Naive thymus-derived CD8-positive, alpha-beta T cell (primary cell): ENCODE results near the gene CLIP4. TPM values are rescaled to one million over a fixed set of nuclear protein-coding genes. Genes with fewer than 3 reads are reported as not detected.
A peak's percentile ranks its signal among the peaks of the same experiment; 100 is the strongest.

Experiments
- ATAC-seq, 2 donors: fragments of 150-1000 bp; cut with Tn5 transposase in 1 of 2; sonication (Bioruptor Pico), chemical (Tn5 transposase) in 1 of 2; 1 replicate in 1 of 2; 2 replicates in 1 of 2; pipeline ENCODE4 v1.10.0; 2021; ENCODE audit warnings: mild to moderate bottlenecking in 2 of 2, moderate library complexity in 2 of 2
- POLR2A ChIA-PET: fragments of 350-600 bp; sonication (Branson Sonifier 250); formaldehyde crosslinking; loops from one replicate; lab custom pipeline; 2021; ENCODE audit warnings: antibody characterized with exemption; lab: Charles Lee
- DNase-seq, 10 donors: peaks; one replicate each; pipeline versions ENCODE4 v3.0.0 to v3.0.0-alpha.2; 2020 to 2022
- H3K27ac Mint-ChIP-seq, 10 donors: one replicate each; pipeline ENCODE4 v1.8.0; 2020 to 2022; ENCODE audit warnings: mild to moderate bottlenecking in 10 of 10, mixed read lengths in 10 of 10, moderate library complexity in 4 of 10, inconsistent platforms in 1 of 10
- H3K27me3 Mint-ChIP-seq, 5 donors: one replicate each; pipeline ENCODE4 v1.8.0; 2021 to 2022; ENCODE audit warnings: mixed read lengths in 5 of 5
- H3K36me3 Mint-ChIP-seq, 3 donors: one replicate each; pipeline ENCODE4 v1.8.0; 2020 to 2022; ENCODE audit warnings: mixed read lengths in 3 of 3, mild to moderate bottlenecking in 2 of 3, inconsistent platforms in 1 of 3
- H3K4me1 Mint-ChIP-seq, 4 donors: one replicate each; pipeline ENCODE4 v1.8.0; 2021 to 2022; ENCODE audit warnings: mixed read lengths in 4 of 4
- H3K4me3 Mint-ChIP-seq, 10 donors: one replicate each; pipeline ENCODE4 v1.8.0; 2020 to 2022; ENCODE audit warnings: mild to moderate bottlenecking in 10 of 10, mixed read lengths in 10 of 10, moderate library complexity in 6 of 10, inconsistent platforms in 1 of 10
- H3K9me3 Mint-ChIP-seq, 9 donors: one replicate each; pipeline ENCODE4 v1.8.0; 2020 to 2022; ENCODE audit warnings: mixed read lengths in 9 of 9, mild to moderate bottlenecking in 3 of 9, inconsistent platforms in 1 of 9, moderate library complexity in 1 of 9
- polyA plus RNA-seq, 3 donors: library from polyadenylated mRNA; unstranded; fragments of 300-500 nt; fragmentation: Illumina TruSeq; gene quantifications; one replicate each; pipeline ENCODE4 v1.2.3, GENCODE V29; 2021
- total RNA-seq, 8 experiments: library from RNA in 2 of 8; stranded (reverse) in 2 of 8; gene quantifications; one replicate each; pipeline ENCODE4 v1.2.3 and lab custom pipeline; 2021 to 2026

The CLIP4 gene
- total and polyA plus RNA-seq, 5 experiments from 2014 or later: 18.7 to 59.0 (median 20.6) TPM

- POLR2A ChIA-PET: no interaction called here
- DNase-seq (peak in 1 of 10 donors; percentile 5), ATAC-seq (no peak)
- H3K27ac Mint-ChIP-seq: no peak overlapping the region
- H3K27me3 Mint-ChIP-seq: peaks cover 0 to 13% (median 2%) of the 10 kb centered on the region in 5 donors
- H3K9me3 Mint-ChIP-seq: no peaks in the 10 kb centered on the region
- peak overlapping the region in 1 of 10 donors; percentile 31 for H3K4me3 Mint-ChIP-seq
- no peaks in the 10 kb centered on the region for H3K36me3 Mint-ChIP-seq
- peaks cover 0 to 1% (median 0%) of the 10 kb centered on the region in 4 donors for H3K4me1 Mint-ChIP-seq
Observed at GRCh38 chr2:29220506-29221270, 105.5 kb downstream of the CLIP4 start.

DNA sequence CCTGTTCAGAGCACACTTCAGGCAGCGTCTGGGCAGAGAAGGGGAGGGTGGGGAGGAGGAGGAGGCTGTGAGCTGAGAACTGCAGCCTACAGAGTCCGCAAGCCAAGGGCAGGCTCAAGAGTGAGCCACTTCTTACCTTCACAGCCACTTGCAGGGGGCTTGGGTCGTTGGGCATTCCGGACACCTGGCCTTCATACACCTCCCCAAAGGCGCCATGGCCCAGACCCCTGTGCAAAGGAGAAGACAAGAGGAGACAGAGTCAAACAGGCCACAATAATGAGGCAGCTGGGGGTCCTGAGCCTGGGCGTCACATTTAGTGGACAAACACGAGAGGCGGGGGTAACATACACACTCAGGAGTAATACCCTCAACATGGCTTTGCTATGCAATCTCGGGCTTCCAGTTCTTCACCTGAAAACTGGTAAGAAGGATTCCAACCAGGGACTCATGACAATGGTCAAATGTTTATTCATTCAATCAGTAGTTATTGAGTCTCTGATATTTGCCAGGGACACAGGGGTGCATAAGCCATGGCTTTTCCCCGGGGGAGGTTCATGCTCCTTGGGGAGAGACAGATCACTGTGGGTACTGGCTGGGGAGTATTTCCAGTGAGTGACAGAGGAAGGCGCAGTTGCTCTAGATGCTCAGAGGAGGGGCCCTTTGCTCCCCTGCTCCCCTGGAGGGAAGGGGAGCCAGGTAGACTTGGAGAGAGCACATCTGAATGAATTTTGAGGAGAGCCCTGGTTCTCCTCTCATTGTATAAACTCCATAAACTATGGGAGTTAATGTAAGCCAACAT lies 107.4 kb downstream of the CLIP4 start:
- no peak overlapping the region for H3K27ac Mint-ChIP-seq
- H3K4me1 Mint-ChIP-seq: peaks cover 0 to 1% (median 0%) of the 10 kb centered on the region in 4 donors
- no peaks in the 10 kb centered on the region for H3K9me3 Mint-ChIP-seq
- no peaks in the 10 kb centered on the region for H3K36me3 Mint-ChIP-seq
- H3K27me3 Mint-ChIP-seq: peaks cover 3 to 31% (median 8%) of the 10 kb centered on the region in 5 donors
- no peak for ATAC-seq
- POLR2A ChIA-PET: no interaction called here
- H3K4me3 Mint-ChIP-seq: no peak overlapping the region
- no peak for DNase-seq

- POLR2A ChIA-PET: no interaction called here
- no peaks in the 10 kb centered on the region for H3K36me3 Mint-ChIP-seq
- H3K27me3 Mint-ChIP-seq: peaks cover 3 to 38% (median 8%) of the 10 kb centered on the region in 5 donors
- H3K4me3 Mint-ChIP-seq: no peak overlapping the region
- H3K4me1 Mint-ChIP-seq: peaks cover 0 to 1% (median 0%) of the 10 kb centered on the region in 4 donors
- DNase-seq: no peak
- H3K9me3 Mint-ChIP-seq: no peaks in the 10 kb centered on the region
- no peak overlapping the region for H3K27ac Mint-ChIP-seq
- ATAC-seq: no peak
Observed at GRCh38 chr2:29223257-29223656, 108.0 kb downstream of the CLIP4 start.

DNA sequence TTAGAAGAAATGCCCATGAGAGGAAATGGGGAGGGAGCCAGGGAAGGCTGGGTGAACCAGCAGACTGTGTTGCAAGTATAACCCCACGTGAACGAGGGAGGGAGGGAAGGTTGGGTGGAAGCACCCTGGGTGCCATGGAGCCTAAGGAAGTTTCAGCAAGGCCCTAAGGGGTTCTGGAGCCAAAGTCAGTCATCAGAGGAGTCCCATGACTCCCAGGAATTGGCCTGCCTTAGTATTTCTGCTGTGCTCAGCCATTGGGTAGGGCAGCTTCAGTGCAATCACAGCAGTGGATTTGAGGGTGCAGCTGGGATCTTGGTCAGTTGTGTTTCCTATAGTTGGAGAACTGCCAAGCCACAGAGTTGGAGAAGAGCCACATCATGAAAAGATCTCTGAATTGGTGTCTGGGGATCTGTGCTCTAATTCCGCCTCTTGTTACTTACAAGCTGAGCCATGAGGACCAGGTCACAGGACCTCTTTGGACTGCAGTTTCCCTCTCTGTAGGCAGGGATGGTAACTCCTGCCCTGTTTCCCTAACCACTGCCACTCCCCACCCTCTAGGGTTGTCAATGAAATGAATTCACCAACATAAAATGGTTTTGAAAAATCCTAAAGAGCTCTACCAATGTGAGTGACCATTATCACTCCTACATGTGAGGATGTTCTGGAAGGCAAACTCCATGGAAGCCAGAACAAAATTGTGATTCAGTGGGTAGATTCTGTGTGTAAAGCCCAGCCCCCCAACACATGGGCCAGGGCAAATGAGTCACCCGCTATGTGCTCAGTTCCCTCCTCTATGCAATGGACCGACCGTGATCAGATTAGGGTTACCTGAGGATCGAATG lies 108.9 kb downstream of the CLIP4 start:
- no peak for DNase-seq
- POLR2A ChIA-PET: no interaction called here
- peaks cover 3 to 42% (median 9%) of the 10 kb centered on the region in 5 donors for H3K27me3 Mint-ChIP-seq
- ATAC-seq: no peak
- H3K36me3 Mint-ChIP-seq: no peaks in the 10 kb centered on the region
- no peak overlapping the region for H3K4me3 Mint-ChIP-seq
- no peaks in the 10 kb centered on the region for H3K9me3 Mint-ChIP-seq
- no peak overlapping the region for H3K27ac Mint-ChIP-seq
- peaks cover 0 to 1% (median 0%) of the 10 kb centered on the region in 4 donors for H3K4me1 Mint-ChIP-seq

DNA sequence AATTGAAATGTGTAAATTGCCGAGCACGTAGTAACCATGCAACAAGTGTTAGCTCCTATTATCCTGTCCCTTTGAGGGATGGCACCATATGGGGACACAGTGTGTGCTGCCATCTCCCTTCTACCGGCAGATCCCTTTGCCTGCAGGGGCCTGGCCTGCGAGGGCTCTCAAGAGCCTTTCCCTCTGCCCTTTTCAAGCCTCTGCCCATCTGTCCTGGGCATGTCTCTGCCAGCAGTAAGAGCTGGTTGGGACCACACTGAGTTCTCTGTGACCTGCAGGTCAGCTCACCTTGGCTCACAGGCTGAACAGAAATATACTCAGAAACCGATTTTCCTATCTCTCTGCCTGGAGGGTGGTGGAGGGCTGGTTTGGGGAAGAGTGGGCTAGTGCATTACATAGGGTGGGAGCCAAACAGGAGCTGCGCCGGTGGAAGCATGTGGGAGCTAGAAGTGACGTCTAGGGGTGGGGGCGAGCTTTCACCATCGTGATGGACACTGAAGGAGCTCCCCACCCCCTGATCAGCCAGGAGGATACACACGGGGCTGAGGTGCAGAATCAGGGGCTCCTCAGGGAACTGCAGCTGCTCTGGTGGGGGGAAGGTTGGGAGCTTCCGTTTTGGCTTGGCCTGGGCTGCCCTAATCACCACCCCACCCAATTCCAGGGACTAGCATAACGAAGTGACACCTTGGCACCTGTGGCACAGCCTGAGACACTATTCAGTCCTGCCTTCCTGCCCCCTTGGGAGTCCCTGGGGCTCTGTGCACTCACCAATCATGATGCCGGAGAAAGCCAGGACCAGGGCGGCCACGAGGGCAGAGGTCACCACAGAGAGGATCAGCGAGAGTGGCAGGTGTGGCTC lies 109.7 kb downstream of the CLIP4 start:
- Mint-ChIP-seq H3K27ac (peak overlapping the region in 1 of 10 donors; percentile 40), H3K4me1 (peaks cover 0 to 1% (median 0%) of the 10 kb centered on the region in 4 donors), H3K4me3 (no peak overlapping the region), H3K36me3 (no peaks in the 10 kb centered on the region), H3K27me3 (peaks cover 4 to 49% (median 13%) of the 10 kb centered on the region in 5 donors), H3K9me3 (no peaks in the 10 kb centered on the region)
- POLR2A ChIA-PET: no interaction called here
- no peak for DNase-seq
- ATAC-seq: no peak

DNA sequence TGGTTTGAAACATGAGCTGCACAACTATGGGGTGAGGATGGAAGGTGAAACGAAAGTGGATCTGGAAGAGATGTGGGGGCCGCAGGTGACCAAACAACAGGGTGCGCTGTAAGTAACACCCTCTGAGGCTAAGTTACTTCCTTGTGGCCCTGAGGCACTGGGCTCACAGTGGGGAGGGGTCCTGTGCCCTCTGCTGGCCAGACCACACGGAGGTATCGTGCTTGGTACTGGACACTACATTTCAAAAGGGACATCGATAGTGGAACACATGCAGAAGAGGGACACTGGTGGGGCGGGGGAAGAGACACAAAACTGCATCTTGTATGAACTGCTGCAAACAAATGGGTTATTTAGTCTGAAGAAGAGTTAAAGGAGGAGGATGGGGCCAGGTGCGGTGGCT lies 110.6 kb downstream of the CLIP4 start:
- H3K36me3 Mint-ChIP-seq: no peaks in the 10 kb centered on the region
- H3K4me1 Mint-ChIP-seq: peaks cover 0 to 1% (median 0%) of the 10 kb centered on the region in 4 donors
- no peak overlapping the region for H3K4me3 Mint-ChIP-seq
- ATAC-seq (no peak), DNase-seq (no peak)
- no peaks in the 10 kb centered on the region for H3K9me3 Mint-ChIP-seq
- peaks cover 4 to 55% (median 19%) of the 10 kb centered on the region in 5 donors for H3K27me3 Mint-ChIP-seq
- H3K27ac Mint-ChIP-seq: peak overlapping the region in 1 of 10 donors; percentile 70
- POLR2A ChIA-PET: no interaction called here

DNA sequence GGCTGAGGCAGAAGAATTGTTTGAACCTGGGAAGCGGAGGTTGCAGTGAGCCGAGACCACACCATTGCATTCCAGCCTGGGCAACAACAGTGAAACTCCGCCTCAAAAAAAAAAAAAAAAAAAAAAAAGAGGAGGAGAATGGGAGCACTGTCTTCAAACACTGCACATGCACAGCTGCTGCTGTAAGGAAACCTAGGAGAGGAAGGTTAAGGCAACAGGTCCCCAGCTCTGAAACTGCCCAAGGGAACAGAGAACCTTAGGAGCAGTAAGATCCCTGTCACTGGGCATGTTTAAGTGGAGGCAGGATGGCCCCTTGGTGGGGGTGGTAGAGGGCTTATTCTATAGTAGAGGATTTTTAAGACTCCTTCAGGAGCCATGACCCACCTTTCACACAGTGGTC lies 111.2 kb downstream of the CLIP4 start:
- Mint-ChIP-seq H3K4me1 (peaks cover 0 to 1% (median 0%) of the 10 kb centered on the region in 4 donors), H3K9me3 (no peaks in the 10 kb centered on the region), H3K4me3 (no peak overlapping the region), H3K27ac (peak overlapping the region in 1 of 10 donors; percentile 43), H3K27me3 (peaks cover 4 to 55% (median 19%) of the 10 kb centered on the region in 5 donors), H3K36me3 (no peaks in the 10 kb centered on the region)
- ATAC-seq: no peak
- POLR2A ChIA-PET: no interaction called here
- no peak for DNase-seq

- Mint-ChIP-seq H3K4me3 (no peak overlapping the region), H3K27me3 (peaks cover 4 to 55% (median 19%) of the 10 kb centered on the region in 5 donors), H3K9me3 (no peaks in the 10 kb centered on the region), H3K27ac (peak overlapping the region in 1 of 10 donors; percentile 71), H3K36me3 (no peaks in the 10 kb centered on the region), H3K4me1 (peaks cover 0 to 1% (median 0%) of the 10 kb centered on the region in 4 donors)
- POLR2A ChIA-PET: no interaction called here
- ATAC-seq (no peak), DNase-seq (no peak)
Observed at GRCh38 chr2:29226808-29227207, 111.6 kb downstream of the CLIP4 start.

DNA sequence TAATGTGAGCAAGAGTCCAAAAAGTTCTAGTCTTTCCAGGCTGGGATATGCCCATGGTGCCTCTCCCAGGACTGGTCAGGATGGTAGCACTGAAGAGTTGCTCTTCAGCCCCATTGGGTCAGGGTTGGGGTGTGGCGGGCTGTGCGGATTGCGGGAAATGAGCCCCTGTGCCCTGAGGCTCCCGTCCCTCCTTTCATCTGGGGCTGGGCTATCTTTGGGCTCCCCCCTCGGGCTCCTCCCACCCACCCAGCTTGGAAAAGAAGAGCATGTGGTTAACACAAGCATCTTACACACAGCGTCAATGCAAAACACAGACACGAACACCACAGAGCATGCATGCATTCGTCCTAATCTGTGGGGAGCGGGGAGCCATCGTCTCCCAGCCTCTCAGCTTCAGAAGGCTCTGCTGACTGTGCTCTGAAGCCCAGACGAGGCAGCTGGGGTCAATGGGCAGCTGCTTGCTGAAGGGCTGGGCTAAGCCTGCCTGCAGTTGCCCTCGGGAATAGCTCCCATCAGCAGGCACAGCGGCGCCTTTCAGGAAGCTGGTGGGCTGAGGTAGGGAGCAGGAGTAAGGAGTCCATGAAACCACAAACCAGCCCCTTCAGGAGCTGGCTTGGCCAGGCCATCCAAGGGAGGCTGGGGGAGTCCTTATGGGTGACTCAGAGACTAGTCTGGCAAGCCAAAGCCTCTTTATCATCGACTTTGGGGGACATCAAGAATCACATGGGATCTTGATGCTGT lies 112.9 kb downstream of the CLIP4 start:
- DNase-seq: peak in 1 of 10 donors; percentile 45
- Mint-ChIP-seq H3K4me1 (peaks cover 0 to 1% (median 0%) of the 10 kb centered on the region in 4 donors), H3K36me3 (no peaks in the 10 kb centered on the region), H3K27ac (peak overlapping the region in 1 of 10 donors; percentile 34), H3K9me3 (no peaks in the 10 kb centered on the region), H3K4me3 (no peak overlapping the region), H3K27me3 (peaks cover 4 to 55% (median 19%) of the 10 kb centered on the region in 5 donors)
- no peak for ATAC-seq
- POLR2A ChIA-PET: interaction anchor here (0.6 kb wide), 1 partner anchor 270 kb away, joined by 5 read pairs; no protein-coding TSS in a partner anchor

DNA sequence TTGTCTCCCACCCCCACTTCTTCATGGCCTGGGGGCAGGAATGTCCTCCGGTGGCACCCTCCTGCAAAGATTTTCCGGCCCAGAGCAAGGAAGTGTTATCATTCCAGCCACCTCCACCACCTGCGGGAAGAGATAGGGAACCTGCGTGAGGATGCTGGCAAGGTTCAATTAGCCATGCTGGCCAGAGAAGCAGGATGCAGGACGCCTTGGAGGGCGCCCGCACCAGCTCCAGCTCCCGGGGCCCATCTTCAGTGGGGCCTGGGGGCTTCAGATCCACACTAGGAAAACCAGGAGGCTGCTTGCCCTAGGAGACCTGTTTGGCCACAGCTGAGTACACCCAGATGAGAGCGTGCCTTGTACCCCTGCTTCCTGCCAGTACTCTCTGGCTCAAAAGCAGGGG lies 113.7 kb downstream of the CLIP4 start:
- Mint-ChIP-seq H3K27ac (no peak overlapping the region), H3K27me3 (peaks cover 4 to 55% (median 19%) of the 10 kb centered on the region in 5 donors), H3K4me3 (no peak overlapping the region), H3K36me3 (no peaks in the 10 kb centered on the region), H3K4me1 (peaks cover 0 to 1% (median 0%) of the 10 kb centered on the region in 4 donors), H3K9me3 (no peaks in the 10 kb centered on the region)
- POLR2A ChIA-PET: interaction anchor here (0.6 kb wide), 1 partner anchor 271 kb away, joined by 5 read pairs; no protein-coding TSS in a partner anchor
- ATAC-seq (no peak), DNase-seq (peak in 1 of 10 donors; percentile 43)

DNA sequence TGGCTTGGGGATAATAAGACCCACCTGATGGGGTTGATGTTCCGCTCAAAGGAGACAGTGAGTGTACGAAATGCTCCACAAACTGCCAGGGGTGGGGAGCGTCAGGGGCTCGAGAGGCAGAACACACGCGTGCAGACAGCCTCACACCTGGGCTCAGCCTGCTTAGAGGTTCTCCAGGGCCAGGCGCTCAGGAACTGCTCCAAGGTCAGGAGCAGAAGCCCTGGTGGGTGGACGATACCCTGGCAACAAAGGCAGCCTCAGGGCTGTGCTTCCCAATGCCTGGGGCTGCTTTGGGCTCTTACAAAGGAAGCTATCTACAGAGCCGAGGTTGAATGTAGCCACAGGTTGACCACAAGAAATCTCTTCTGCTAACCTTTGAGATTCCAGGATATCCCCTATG lies 114.4 kb downstream of the CLIP4 start:
- peaks cover 0 to 1% (median 0%) of the 10 kb centered on the region in 4 donors for H3K4me1 Mint-ChIP-seq
- DNase-seq (peak in 1 of 10 donors; percentile 40), ATAC-seq (no peak)
- no peak overlapping the region for H3K27ac Mint-ChIP-seq
- H3K9me3 Mint-ChIP-seq: no peaks in the 10 kb centered on the region
- no peaks in the 10 kb centered on the region for H3K36me3 Mint-ChIP-seq
- no peak overlapping the region for H3K4me3 Mint-ChIP-seq
- H3K27me3 Mint-ChIP-seq: peaks cover 4 to 53% (median 19%) of the 10 kb centered on the region in 5 donors
- POLR2A ChIA-PET: no interaction called here
